ENCODE data around the gene GSG1.

- TF ChIP-seq CTCF (IDR thresholded peaks at IDR 0.05; ENCODE audit: borderline replicate concordance, extremely low read depth, low read length, poor library complexity, severe bottlenecking) (no peak), EZH2 (IDR thresholded peaks at IDR 0.05; ENCODE audit: borderline replicate concordance, low read depth, low read length, severe bottlenecking) (no peak)
These were observed 59.2 kb downstream of the GSG1 start, which contains the start of gene FAM234B for GRCh38 chr12:13044002-13044905.
